Measurements from ENCODE around the gene PAEP. TPM values are rescaled to one million over a fixed set of nuclear protein-coding genes. Genes with fewer than 3 reads are reported as not detected.

The PAEP gene
- total RNA-seq, 1 experiment from 2014 or later: not detected

DNA sequence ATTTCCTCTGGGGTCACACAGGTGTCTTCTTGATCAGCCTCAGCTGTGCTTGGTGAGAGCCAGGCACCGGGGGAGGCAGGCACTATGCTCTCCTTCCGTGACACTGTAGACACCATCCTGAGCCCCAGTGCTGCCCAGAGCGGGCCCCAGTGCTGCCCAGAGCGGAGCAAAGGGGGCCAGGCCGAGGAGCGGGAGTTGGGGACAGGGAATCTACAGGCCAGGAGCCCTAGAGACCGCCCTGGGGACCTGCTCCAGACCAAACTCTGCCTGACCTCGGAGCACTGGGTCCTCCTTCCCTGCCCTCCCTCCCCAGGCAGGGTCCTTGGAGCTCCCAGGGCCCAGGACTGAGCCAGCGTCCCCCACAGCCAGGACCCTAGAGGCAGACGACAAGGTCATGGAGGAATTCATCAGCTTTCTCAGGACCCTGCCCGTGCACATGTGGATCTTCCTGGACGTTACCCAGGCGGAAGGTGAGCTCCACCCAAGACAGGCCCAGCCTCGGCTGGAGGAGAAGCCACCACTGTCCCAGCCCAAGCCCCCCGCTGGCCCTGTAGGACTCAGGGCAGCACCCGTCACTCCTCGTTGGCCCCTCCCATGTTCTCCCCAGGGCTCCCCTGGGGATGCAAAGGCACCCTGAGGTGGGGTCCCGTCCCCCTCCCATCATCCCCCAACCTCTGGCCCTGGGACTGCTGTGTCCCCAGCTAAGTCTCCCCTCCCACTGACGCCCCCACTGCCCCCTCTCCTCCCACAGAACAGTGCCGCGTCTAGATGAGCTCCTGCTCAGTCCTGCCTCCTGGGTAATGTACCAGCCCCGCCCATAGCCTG lies 30.2 kb downstream of the PAEP start:
- in situ Hi-C loops (cut with HindIII; ENCODE audit: low pct_unique_long_range_greater_than_20kb, low sequenced_read_pairs) (no loop called here), intact Hi-C loops (cut with micrococcal nuclease; ENCODE audit: unreplicated experiment) (no loop called here)
- CTCF ChIA-PET: no interaction called here
- POLR2A ChIA-PET: interaction anchor here (0.6 kb wide), 1 partner anchor 116 kb away, joined by 9 read pairs; no protein-coding TSS in a partner anchor
- BruUV-seq (replicated peaks): no TSS peak
- TF ChIP-seq TCF7L2 (IDR thresholded peaks at IDR 0.05; ENCODE audit: low read depth, low read length) (no peak), SIN3A (IDR thresholded peaks at IDR 0.05; ENCODE audit: borderline replicate concordance, insufficient read depth, low read depth, low read length) (no peak), POLR2AphosphoS5 (IDR thresholded peaks at IDR 0.05; ENCODE audit: low read depth, low read length) (no peak)
- TF ChIP-seq, protein P1, sequence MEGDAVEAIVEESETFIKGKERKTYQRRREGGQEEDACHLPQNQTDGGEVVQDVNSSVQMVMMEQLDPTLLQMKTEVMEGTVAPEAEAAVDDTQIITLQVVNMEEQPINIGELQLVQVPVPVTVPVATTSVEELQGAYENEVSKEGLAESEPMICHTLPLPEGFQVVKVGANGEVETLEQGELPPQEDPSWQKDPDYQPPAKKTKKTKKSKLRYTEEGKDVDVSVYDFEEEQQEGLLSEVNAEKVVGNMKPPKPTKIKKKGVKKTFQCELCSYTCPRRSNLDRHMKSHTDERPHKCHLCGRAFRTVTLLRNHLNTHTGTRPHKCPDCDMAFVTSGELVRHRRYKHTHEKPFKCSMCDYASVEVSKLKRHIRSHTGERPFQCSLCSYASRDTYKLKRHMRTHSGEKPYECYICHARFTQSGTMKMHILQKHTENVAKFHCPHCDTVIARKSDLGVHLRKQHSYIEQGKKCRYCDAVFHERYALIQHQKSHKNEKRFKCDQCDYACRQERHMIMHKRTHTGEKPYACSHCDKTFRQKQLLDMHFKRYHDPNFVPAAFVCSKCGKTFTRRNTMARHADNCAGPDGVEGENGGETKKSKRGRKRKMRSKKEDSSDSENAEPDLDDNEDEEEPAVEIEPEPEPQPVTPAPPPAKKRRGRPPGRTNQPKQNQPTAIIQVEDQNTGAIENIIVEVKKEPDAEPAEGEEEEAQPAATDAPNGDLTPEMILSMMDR (IDR thresholded peaks at IDR 0.05): no peak
- TF ChIP-seq, protein P2, sequence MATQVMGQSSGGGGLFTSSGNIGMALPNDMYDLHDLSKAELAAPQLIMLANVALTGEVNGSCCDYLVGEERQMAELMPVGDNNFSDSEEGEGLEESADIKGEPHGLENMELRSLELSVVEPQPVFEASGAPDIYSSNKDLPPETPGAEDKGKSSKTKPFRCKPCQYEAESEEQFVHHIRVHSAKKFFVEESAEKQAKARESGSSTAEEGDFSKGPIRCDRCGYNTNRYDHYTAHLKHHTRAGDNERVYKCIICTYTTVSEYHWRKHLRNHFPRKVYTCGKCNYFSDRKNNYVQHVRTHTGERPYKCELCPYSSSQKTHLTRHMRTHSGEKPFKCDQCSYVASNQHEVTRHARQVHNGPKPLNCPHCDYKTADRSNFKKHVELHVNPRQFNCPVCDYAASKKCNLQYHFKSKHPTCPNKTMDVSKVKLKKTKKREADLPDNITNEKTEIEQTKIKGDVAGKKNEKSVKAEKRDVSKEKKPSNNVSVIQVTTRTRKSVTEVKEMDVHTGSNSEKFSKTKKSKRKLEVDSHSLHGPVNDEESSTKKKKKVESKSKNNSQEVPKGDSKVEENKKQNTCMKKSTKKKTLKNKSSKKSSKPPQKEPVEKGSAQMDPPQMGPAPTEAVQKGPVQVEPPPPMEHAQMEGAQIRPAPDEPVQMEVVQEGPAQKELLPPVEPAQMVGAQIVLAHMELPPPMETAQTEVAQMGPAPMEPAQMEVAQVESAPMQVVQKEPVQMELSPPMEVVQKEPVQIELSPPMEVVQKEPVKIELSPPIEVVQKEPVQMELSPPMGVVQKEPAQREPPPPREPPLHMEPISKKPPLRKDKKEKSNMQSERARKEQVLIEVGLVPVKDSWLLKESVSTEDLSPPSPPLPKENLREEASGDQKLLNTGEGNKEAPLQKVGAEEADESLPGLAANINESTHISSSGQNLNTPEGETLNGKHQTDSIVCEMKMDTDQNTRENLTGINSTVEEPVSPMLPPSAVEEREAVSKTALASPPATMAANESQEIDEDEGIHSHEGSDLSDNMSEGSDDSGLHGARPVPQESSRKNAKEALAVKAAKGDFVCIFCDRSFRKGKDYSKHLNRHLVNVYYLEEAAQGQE (IDR thresholded peaks at IDR 0.05; ENCODE audit: insufficient read depth in 1 of 2, low read depth in 2 of 2, low read length in 1 of 2): no peak
- Histone ChIP-seq H3K27me3 (ENCODE audit: control insufficient read depth, insufficient read depth, low read length) (0 out of 2 replicates have a peak, but pooled peaks cover 2% of the 10 kb centered on the region), H3K4me1 (ENCODE audit: control insufficient read depth, insufficient read depth, low read length) (no peaks in the 10 kb centered on the region), H3K36me3 (ENCODE audit: control insufficient read depth, insufficient read depth, low read length) (no peaks in the 10 kb centered on the region), H3K9me3 (ENCODE audit: control insufficient read depth, insufficient read depth, low read depth, low read length) (no peaks in the 10 kb centered on the region), H3K27ac (ENCODE audit: low read length) (no peak overlapping the region), H3K4me3 (ENCODE audit: low read depth in 2 of 2, low read length in 2 of 2) (no peak overlapping the region)
- ATAC-seq (no peak), DNase-seq (ENCODE audit: low read depth, low spot score) (no peak)

DNA sequence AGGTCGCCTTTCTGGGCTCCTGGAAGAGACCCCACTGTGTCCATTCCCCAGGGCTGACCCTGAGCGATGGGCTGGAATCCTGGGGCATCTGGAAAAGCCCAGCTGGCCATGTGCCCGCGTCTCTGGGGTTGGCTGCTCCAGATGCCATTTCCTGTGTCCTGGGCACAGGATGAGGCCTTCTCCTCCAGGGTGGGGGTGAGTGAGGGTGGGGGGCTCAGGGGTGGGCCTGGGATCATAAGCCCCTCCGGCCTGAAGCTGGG lies 30.7 kb downstream of the PAEP start:
- Histone ChIP-seq H3K4me3 (ENCODE audit: low read depth in 2 of 2, low read length in 2 of 2) (no peak overlapping the region), H3K27me3 (ENCODE audit: control insufficient read depth, insufficient read depth, low read length) (0 out of 2 replicates have a peak, but pooled peaks cover 2% of the 10 kb centered on the region), H3K36me3 (ENCODE audit: control insufficient read depth, insufficient read depth, low read length) (no peaks in the 10 kb centered on the region), H3K9me3 (ENCODE audit: control insufficient read depth, insufficient read depth, low read depth, low read length) (no peaks in the 10 kb centered on the region), H3K27ac (ENCODE audit: low read length) (no peak overlapping the region), H3K4me1 (ENCODE audit: control insufficient read depth, insufficient read depth, low read length) (no peaks in the 10 kb centered on the region)
- TF ChIP-seq TCF7L2 (IDR thresholded peaks at IDR 0.05; ENCODE audit: low read depth, low read length) (no peak), SIN3A (IDR thresholded peaks at IDR 0.05; ENCODE audit: borderline replicate concordance, insufficient read depth, low read depth, low read length) (no peak)
- intact Hi-C loops (cut with micrococcal nuclease; ENCODE audit: unreplicated experiment) (no loop called here), in situ Hi-C loops (cut with HindIII; ENCODE audit: low pct_unique_long_range_greater_than_20kb, low sequenced_read_pairs) (no loop called here)
- no TSS peak for BruUV-seq (replicated peaks)
- DNase-seq (ENCODE audit: low read depth, low spot score) (no peak), ATAC-seq (no peak)
- CTCF ChIA-PET: no interaction called here
- POLR2A ChIA-PET: interaction anchor here (0.6 kb wide), 1 partner anchor 116 kb away, joined by 9 read pairs; no protein-coding TSS in a partner anchor

DNA sequence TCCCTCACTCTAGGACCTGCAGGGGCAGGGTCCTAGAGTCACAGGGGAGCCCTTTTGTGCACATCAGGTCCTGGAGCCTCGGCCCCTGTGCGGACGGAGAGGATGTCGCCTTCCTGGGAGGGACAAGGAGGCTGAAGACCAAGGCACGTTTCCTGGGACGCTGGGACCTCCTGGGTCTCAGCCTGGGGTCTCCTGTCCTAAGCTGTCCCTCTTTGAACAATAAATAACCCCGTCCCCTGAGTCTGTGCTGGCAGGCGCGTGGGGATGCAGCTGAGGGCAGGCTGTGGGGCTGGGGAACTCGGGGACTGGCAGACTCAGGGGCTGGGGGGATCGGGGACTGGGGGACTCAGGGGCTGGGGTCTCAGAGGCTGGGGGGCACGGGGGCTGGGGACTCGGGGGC lies 31.1 kb downstream of the PAEP start:
- Histone ChIP-seq H3K36me3 (ENCODE audit: control insufficient read depth, insufficient read depth, low read length) (no peaks in the 10 kb centered on the region), H3K4me1 (ENCODE audit: control insufficient read depth, insufficient read depth, low read length) (no peaks in the 10 kb centered on the region), H3K4me3 (ENCODE audit: low read depth in 2 of 2, low read length in 2 of 2) (no peak overlapping the region), H3K27ac (ENCODE audit: low read length) (no peak overlapping the region), H3K27me3 (ENCODE audit: control insufficient read depth, insufficient read depth, low read length) (0 out of 2 replicates have a peak, but pooled peaks cover 2% of the 10 kb centered on the region), H3K9me3 (ENCODE audit: control insufficient read depth, insufficient read depth, low read depth, low read length) (no peaks in the 10 kb centered on the region)
- in situ Hi-C loops (cut with HindIII; ENCODE audit: low pct_unique_long_range_greater_than_20kb, low sequenced_read_pairs): no loop called here
- CTCF ChIA-PET: no interaction called here
- POLR2A ChIA-PET: no interaction called here
- DNase-seq (ENCODE audit: low read depth, low spot score): no peak
- TF ChIP-seq, protein P1 (IDR thresholded peaks at IDR 0.05): no peak
- no peak for TF ChIP-seq SIN3A (IDR thresholded peaks at IDR 0.05; ENCODE audit: borderline replicate concordance, insufficient read depth, low read depth, low read length)
- TF ChIP-seq TCF7L2 (IDR thresholded peaks at IDR 0.05; ENCODE audit: low read depth, low read length): no peak
- TF ChIP-seq POLR2AphosphoS5 (IDR thresholded peaks at IDR 0.05; ENCODE audit: low read depth, low read length): no peak
- TF ChIP-seq, protein P2 (IDR thresholded peaks at IDR 0.05; ENCODE audit: insufficient read depth in 1 of 2, low read depth in 2 of 2, low read length in 1 of 2): no peak
- ATAC-seq: no peak
- no TSS peak for BruUV-seq (replicated peaks)
- intact Hi-C loops (cut with micrococcal nuclease; ENCODE audit: unreplicated experiment): no loop called here

Data from Panc1 (cell line).